Stimulated activated CD8-positive, alpha-beta memory T cell treated with anti-CD3 and anti-CD28 coated beads, Interleukin-12 subunit alpha, Interleukin-12 subunit beta, amount 100 ng/mL, for 24 hours (primary cell): Measurements from ENCODE around the gene STPG2.

Experiments used
- DNase-seq: peaks from one replicate; pipeline ENCODE4 v3.0.0-alpha.2; 2020; ENCODE audit errors: extremely low read depth

STPG2 gene

GRCh38 chr4:98093662-98094061 lies 49.6 kb downstream of the STPG2 start:
- no peak for DNase-seq

GRCh38 chr4:98092833-98093439 lies 50.3 kb downstream of the STPG2 start:
- no peak for DNase-seq

- no peak for DNase-seq
Observed at GRCh38 chr4:98081936-98082335, 61.3 kb downstream of the STPG2 start.

GRCh38 chr4:98068495-98068894 lies 74.8 kb downstream of the STPG2 start:
- no peak for DNase-seq

- no peak for DNase-seq
Observed at GRCh38 chr4:98055800-98056501, 87.3 kb downstream of the STPG2 start.

GRCh38 chr4:98046665-98047064 lies 96.6 kb downstream of the STPG2 start:
- no peak for DNase-seq

GRCh38 chr4:98030059-98030458 lies 113.2 kb downstream of the STPG2 start:
- DNase-seq = no peak

- DNase-seq = no peak
Observed at GRCh38 chr4:98027827-98028226, 115.4 kb downstream of the STPG2 start.

GRCh38 chr4:98026362-98026761 lies 116.9 kb downstream of the STPG2 start:
- no peak for DNase-seq

- DNase-seq = no peak
Observed at GRCh38 chr4:98006814-98007412, 136.4 kb downstream of the STPG2 start.

GRCh38 chr4:98006060-98006459 lies 137.2 kb downstream of the STPG2 start:
- DNase-seq = no peak

- no peak for DNase-seq
Observed at GRCh38 chr4:98000940-98001339, 142.3 kb downstream of the STPG2 start.

GRCh38 chr4:97998203-97998602 lies 145.1 kb downstream of the STPG2 start:
- DNase-seq = no peak

- DNase-seq = no peak
Observed at GRCh38 chr4:97994765-97995465, 148.4 kb downstream of the STPG2 start.

GRCh38 chr4:97990409-97990808 lies 152.9 kb downstream of the STPG2 start:
- DNase-seq = no peak

GRCh38 chr4:97987019-97987648 lies 156.1 kb downstream of the STPG2 start:
- DNase-seq = no peak

GRCh38 chr4:97984545-97985131 lies 158.6 kb downstream of the STPG2 start:
- DNase-seq = no peak

- no peak for DNase-seq
Observed at GRCh38 chr4:97978791-97979488, 164.3 kb downstream of the STPG2 start.

- no peak for DNase-seq
Observed at GRCh38 chr4:97953171-97953941, 189.9 kb downstream of the STPG2 start.

- DNase-seq = no peak
Observed at GRCh38 chr4:97952763-97953162, 190.5 kb downstream of the STPG2 start.
